Activated B cell treated with CpG ODN at 0.5 μM for 24 hours (primary cell): ENCODE data around the gene CLP1. TPM values are rescaled to one million over a fixed set of nuclear protein-coding genes. Genes with fewer than 3 reads are reported as not detected.

Experiments
- ATAC-seq: fragments of 200-7000 bp; cut with Tn5 transposase; one replicate; pipeline ENCODE4 v1.10.0; 2021; ENCODE audit warnings: low read depth, mild to moderate bottlenecking, moderate library complexity
- CTCF ChIA-PET: fragments of 350-600 bp; sonication (Branson Sonifier 250); formaldehyde crosslinking; loops from one replicate; lab custom pipeline; 2021; ENCODE audit warnings: antibody characterized with exemption; lab: Charles Lee
- POLR2A ChIA-PET: fragments of 350-600 bp; sonication (Branson Sonifier 250); formaldehyde crosslinking; loops from one replicate; lab custom pipeline; 2021; ENCODE audit warnings: antibody characterized with exemption; lab: Charles Lee
- DNase-seq: peaks from one replicate; pipeline ENCODE4 v3.0.0; 2022
- H3K27ac Mint-ChIP-seq: one replicate; pipeline ENCODE4 v1.8.0; 2020; ENCODE audit warnings: mixed read lengths
- H3K27me3 Mint-ChIP-seq: one replicate; pipeline ENCODE4 v1.8.0; 2021; ENCODE audit warnings: mixed read lengths
- H3K36me3 Mint-ChIP-seq: one replicate; pipeline ENCODE4 v1.8.0; 2021; ENCODE audit warnings: low read depth, mixed read lengths
- H3K4me1 Mint-ChIP-seq: one replicate; pipeline ENCODE4 v1.8.0; 2021; ENCODE audit warnings: mixed read lengths
- H3K4me3 Mint-ChIP-seq: one replicate; pipeline ENCODE4 v1.8.0; 2020; ENCODE audit warnings: mild to moderate bottlenecking, mixed read lengths
- H3K9me3 Mint-ChIP-seq: one replicate; pipeline ENCODE4 v1.8.0; 2020; ENCODE audit warnings: mixed read lengths
- intact Hi-C: fragments of 100-400 bp; cut with micrococcal nuclease; formaldehyde crosslinking; loops from one replicate; pipeline ENCODE4 v1.15.1; 2024
- total RNA-seq: library from RNA; stranded (reverse); gene quantifications from 2 replicates; pipeline ENCODE4 v1.2.3, GENCODE V29; 2022
- TF ChIP-seq, protein P1 (sequence below): fragments of 200-600 bp; IDR thresholded peaks from one replicate; pipeline ENCODE4 v1.8.0; 2022; ENCODE audit warnings: antibody characterized with exemption, mild to moderate bottlenecking

CLP1 gene
- total RNA-seq, 1 donor from 2014 or later, result 20.4 TPM

DNA sequence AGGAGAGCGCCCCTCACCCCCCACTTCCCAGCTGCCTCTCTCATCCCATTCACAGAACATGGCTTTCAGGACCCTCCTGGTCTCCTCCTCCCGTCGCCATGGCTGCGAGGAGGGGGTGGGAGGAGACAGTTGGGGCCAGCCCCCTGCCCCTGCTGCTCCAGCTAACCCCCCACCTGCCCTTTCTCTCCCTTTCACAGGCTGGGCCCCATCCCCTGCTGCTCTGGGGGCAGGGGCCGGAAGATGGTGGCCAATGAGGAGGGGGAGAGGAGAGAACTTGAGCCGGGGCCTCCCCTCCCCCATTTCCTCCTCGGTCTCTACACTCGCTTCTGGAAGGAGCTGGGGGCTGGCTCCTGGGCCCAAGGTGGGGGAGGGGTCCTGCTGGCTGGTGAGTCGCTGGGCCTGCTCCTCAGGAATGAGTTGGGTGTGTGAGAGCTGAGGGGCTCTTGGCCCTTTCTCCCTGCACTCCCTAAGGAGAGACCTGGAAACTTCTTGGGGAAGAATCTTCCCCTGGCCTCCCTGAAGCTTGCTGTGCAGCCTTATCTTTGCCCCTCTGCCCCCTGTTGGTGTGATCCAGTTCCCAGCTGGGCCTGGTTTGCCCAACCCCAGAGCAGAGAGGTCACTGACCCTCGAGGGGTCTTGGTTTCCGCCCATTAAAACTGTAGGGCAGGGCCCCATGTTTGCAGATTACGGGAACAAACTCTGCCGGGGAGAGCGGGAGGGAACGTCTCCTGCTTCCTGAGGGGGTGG, 18.1 kb upstream of the CLP1 start:
- ATAC-seq, result peak; percentile 15
- no peak for DNase-seq
- Mint-ChIP-seq H3K4me1 (peaks cover 27% of the 10 kb centered on the region), H3K9me3 (no peaks in the 10 kb centered on the region), H3K36me3 (no peaks in the 10 kb centered on the region), H3K4me3 (peak overlapping the region; percentile 86), H3K27ac (no peak overlapping the region), H3K27me3 (peaks cover 34% of the 10 kb centered on the region)
- TF ChIP-seq, protein P1, sequence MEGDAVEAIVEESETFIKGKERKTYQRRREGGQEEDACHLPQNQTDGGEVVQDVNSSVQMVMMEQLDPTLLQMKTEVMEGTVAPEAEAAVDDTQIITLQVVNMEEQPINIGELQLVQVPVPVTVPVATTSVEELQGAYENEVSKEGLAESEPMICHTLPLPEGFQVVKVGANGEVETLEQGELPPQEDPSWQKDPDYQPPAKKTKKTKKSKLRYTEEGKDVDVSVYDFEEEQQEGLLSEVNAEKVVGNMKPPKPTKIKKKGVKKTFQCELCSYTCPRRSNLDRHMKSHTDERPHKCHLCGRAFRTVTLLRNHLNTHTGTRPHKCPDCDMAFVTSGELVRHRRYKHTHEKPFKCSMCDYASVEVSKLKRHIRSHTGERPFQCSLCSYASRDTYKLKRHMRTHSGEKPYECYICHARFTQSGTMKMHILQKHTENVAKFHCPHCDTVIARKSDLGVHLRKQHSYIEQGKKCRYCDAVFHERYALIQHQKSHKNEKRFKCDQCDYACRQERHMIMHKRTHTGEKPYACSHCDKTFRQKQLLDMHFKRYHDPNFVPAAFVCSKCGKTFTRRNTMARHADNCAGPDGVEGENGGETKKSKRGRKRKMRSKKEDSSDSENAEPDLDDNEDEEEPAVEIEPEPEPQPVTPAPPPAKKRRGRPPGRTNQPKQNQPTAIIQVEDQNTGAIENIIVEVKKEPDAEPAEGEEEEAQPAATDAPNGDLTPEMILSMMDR, result no peak
- intact Hi-C loops, result no loop called here
- POLR2A ChIA-PET, result no interaction called here
- CTCF ChIA-PET, result interaction anchor here (0.7 to 6.2 kb wide), 11 partner anchors 8 to 292 kb away, joined by 3 to 77 read pairs (median 4); partner anchors contain the start of gene UBE2L6

DNA sequence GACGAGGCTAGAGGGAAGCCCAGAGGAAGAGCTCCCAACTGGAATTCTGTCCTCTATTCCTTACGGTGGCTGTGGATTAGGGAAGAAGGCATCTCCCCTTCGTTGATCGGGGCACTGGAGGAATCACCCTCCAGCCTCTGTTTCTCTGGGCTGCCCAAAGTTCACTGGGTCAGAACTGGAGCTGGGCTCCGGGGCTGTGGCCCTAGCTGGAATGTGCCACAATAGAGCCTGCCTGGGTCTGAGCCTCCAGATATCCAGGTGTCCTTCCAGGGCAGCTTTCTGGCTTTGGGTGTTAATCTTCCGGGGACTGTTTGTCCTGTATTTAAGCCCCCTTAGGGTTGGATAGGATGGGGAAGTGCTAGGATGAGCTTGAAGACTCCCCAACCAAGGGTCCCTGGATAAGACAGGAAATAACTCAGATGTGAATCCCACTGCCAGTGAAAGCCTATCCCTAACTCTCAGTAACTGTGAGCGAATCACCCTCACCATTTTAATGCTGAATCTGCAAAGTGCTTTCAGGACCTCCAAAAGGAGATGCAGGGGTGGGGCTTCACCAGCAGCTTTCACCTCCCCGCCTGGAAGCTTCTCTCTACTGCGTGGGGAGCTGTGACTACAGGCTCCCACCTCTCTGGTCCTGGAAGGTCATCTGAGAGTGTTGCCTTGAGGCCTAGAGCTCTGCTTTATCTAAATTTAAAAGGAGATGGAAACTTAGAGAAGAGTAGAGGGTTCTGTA, 17.3 kb upstream of the CLP1 start:
- ChIA-PET CTCF (interaction anchor here (1.0 to 6.2 kb wide), 12 partner anchors 8 to 293 kb away, joined by 3 to 77 read pairs (median 4); partner anchors contain the start of genes TIMM10 and UBE2L6), POLR2A (interaction anchor here (0.7 to 1.4 kb wide), 2 partner anchors 106 to 183 kb away, joined by 3 to 7 read pairs; no protein-coding TSS in a partner anchor)
- Mint-ChIP-seq H3K4me3 (no peak overlapping the region), H3K27ac (no peak overlapping the region), H3K4me1 (peaks cover 27% of the 10 kb centered on the region), H3K36me3 (no peaks in the 10 kb centered on the region), H3K27me3 (peaks cover 36% of the 10 kb centered on the region), H3K9me3 (no peaks in the 10 kb centered on the region)
- DNase-seq (no peak), ATAC-seq (no peak)
- TF ChIP-seq, protein P1, result no peak
- intact Hi-C loops, result no loop called here

DNA sequence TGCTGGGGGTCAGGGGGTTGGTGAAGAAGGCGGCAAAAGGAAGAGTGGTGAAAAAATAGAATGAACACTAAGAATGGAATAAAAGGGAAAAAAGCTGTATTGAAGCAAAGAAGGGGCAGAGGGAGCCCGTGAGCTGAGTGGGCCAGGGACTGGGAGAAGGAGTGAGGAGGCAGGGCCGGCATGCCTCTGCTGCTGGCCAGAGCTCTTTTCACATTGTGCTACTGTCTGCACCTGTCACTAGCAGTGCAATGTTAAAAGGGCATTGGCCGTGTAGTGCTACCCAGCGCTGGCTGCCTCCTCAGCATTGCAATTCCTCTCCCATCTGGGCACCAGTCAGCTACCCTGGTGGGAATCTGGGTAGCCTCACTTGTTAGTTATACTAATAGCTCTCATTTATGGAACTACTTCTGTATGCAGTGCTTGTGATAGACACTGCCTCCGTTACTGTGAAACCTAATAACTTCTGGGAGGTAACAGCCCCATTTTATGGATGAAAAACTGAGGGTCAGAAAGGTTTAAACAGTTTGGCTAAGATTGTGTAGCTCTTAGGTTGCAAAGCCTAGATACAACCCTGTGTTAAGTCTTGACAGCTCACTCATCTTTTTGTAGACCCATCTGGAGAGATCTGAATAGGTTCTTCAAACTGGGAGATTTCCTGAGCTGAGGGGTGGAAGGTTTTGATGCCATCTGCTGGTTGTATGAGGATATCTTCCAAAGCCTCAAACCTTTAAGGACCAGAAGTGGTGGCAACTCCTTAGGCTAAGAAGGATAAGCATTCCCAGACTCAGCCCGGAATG, 16.4 kb upstream of the CLP1 start:
- ChIA-PET POLR2A (interaction anchor here (0.7 to 1.4 kb wide), 4 partner anchors 105 to 184 kb away, joined by 3 to 7 read pairs (median 4); no protein-coding TSS in a partner anchor), CTCF (interaction anchor here (1.1 to 6.2 kb wide), 13 partner anchors 10 to 298 kb away, joined by 3 to 77 read pairs (median 7); partner anchors contain the start of genes TIMM10 and UBE2L6)
- no peak for ATAC-seq
- Mint-ChIP-seq H3K4me3 (no peak overlapping the region), H3K27ac (no peak overlapping the region), H3K36me3 (no peaks in the 10 kb centered on the region), H3K4me1 (peaks cover 27% of the 10 kb centered on the region), H3K27me3 (peaks cover 44% of the 10 kb centered on the region), H3K9me3 (no peaks in the 10 kb centered on the region)
- DNase-seq, result no peak
- intact Hi-C loops, result loop anchor here (1.0 kb wide), 4 partner anchors 73 to 296 kb away; no protein-coding TSS in a partner anchor
- TF ChIP-seq, protein P1, result no peak

DNA sequence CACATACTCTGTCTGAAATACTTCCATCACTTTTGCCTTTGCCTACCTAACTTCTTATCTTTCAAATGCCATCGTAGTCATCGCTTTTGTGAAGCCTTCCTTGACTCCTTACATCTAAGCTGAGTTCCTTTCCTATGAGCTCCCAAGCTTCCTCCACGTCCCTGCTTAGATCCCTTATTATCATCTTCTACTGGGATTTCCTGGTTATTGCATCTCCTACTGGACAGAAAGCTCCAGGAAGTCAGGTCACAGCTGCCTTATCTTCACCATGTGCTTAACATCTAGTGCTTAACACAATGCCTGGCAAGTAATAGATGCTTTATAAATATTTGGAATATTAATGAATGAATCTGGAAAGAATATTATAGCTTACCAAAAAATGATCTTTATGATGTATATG, 13.8 kb upstream of the CLP1 start:
- ATAC-seq (no peak), DNase-seq (no peak)
- CTCF ChIA-PET, result interaction anchor here (1.2 to 6.2 kb wide), 11 partner anchors 10 to 297 kb away, joined by 3 to 77 read pairs (median 8); partner anchors contain the start of gene UBE2L6
- TF ChIP-seq, protein P1, result no peak
- Mint-ChIP-seq H3K27me3 (peaks cover 51% of the 10 kb centered on the region), H3K36me3 (no peaks in the 10 kb centered on the region), H3K27ac (no peak overlapping the region), H3K4me1 (peaks cover 39% of the 10 kb centered on the region), H3K9me3 (no peaks in the 10 kb centered on the region), H3K4me3 (no peak overlapping the region)
- intact Hi-C loops, result loop anchor here (1.0 to 2.0 kb wide), 3 partner anchors 117 to 157 kb away; no protein-coding TSS in a partner anchor
- POLR2A ChIA-PET, result interaction anchor here (1.5 kb wide), 1 partner anchor 150 kb away, joined by 6 read pairs; no protein-coding TSS in a partner anchor
